ENCODE data around the gene EXOSC7. TPM values are rescaled to one million over a fixed set of nuclear protein-coding genes. Genes with fewer than 3 reads are reported as not detected.

EXOSC7 gene
- polyA plus RNA-seq, 3 donors = 16.8 to 23.9 (median 18.8) TPM

DNA sequence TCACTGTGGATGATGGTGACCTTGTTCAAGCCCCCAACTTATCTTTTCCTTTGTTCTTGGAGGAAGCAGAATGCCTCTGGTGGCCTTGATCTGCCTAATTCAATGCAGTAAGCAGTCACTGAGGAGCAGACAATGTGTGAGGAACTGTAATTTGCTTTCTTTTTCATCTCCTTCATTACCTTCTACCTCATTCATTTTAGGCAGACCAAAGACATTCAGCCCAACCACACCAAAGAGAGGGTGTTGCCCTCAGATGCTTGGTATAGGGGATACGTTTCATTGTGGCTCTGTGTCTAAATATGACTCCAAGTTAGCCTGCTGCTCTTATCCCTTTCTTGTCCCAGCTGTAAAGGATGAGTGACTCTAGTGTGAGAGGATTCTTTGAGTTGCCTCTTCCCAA is 15.3 kb downstream of the EXOSC7 start:
- no peak overlapping the region for H3K4me3 Mint-ChIP-seq
- no CpG with 5 or more reads among the region's 1 CpG for WGBS (ENCODE audit: insufficient coverage)

DNA sequence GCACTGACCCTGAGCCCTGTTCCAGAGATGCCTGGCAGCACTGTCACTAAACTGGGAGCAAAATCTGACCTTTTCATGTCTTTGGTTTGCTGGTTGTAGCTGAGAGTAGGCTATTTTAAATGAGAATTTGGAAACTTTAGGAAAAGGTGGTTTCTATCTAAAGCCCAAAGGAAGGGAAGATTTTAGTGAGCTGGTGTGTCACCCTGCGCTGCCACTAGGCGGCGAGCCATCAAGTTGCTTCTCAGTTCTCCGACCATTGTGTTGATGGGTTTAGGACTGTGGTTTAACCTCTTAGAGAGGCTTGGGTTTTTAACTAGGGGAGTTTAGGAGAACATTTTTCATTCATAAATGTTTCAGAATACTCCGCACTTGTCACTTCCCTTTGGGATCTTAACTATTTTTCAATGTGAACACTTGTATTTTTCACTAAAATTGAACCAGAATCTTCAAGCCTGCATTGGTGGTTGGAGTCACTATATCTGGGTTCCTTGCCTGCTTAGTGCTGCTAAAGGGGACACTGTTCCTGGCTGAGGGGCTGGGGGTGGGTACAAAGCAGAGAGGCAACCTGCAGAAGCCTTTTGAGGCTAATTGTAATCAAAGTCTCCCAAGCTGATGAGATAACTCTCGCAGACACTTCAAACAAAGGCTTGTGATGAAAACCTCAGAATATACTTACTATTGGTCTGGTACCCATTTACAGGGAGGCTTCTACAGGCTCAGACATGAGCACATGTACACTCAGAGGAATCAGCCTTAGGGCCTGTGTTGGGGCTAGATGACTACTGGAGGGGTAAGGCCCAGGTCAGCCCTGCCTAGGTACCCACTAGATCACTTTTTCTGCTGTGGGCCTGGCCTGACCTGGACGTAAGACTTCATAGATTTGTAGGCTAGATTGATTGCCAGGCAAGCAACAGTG is 16.8 kb downstream of the EXOSC7 start:
- peak in 2 of 3 donors; percentile 19 to 35 for DNase-seq
- H3K4me3 ChIP-seq (replicated peaks in 1 of 3; ENCODE audit: low read depth in 2 of 3, low read length in 3 of 3) = no peak overlapping the region
- no peak overlapping the region for H2AFZ ChIP-seq (ENCODE audit: insufficient read depth, low read depth, low read length, poor library complexity, severe bottlenecking)
- H4K20me1 ChIP-seq (ENCODE audit: insufficient read depth, low read length) = peaks cover 8% of the 10 kb centered on the region
- Mint-ChIP-seq H3K9me3 (no peaks in the 10 kb centered on the region), H3K36me3 (peaks cover 70 to 71% of the 10 kb centered on the region in 2 donors), H3K4me1 (peaks cover 6% of the 10 kb centered on the region), H3K4me3 (no peak overlapping the region), H3K27me3 (ENCODE audit: low read depth in 3 of 3) (no peaks in the 10 kb centered on the region), H3K27ac (no peak overlapping the region)
- no peaks in the 10 kb centered on the region for H3K9me3 ChIP-seq (replicated peaks in 1 of 2; ENCODE audit: control insufficient read depth in 1 of 2, insufficient read depth in 1 of 2, low read length in 2 of 2)
- H3K4me2 ChIP-seq (replicated peaks; ENCODE audit: extremely low read depth, low read length, poor library complexity, severe bottlenecking) = no peak overlapping the region
- H3K4me1 ChIP-seq (ENCODE audit: control insufficient read depth in 1 of 2, insufficient read depth in 2 of 2, low read length in 2 of 2) = no peaks in the 10 kb centered on the region
- H3K27me3 ChIP-seq (ENCODE audit: control insufficient read depth in 2 of 2, insufficient read depth in 2 of 2, low read length in 2 of 2) = no peaks in the 10 kb centered on the region
- 71% methylated on average over 1 of the region's 7 CpGs for WGBS (ENCODE audit: insufficient coverage)
- TF ChIP-seq, protein P1, sequence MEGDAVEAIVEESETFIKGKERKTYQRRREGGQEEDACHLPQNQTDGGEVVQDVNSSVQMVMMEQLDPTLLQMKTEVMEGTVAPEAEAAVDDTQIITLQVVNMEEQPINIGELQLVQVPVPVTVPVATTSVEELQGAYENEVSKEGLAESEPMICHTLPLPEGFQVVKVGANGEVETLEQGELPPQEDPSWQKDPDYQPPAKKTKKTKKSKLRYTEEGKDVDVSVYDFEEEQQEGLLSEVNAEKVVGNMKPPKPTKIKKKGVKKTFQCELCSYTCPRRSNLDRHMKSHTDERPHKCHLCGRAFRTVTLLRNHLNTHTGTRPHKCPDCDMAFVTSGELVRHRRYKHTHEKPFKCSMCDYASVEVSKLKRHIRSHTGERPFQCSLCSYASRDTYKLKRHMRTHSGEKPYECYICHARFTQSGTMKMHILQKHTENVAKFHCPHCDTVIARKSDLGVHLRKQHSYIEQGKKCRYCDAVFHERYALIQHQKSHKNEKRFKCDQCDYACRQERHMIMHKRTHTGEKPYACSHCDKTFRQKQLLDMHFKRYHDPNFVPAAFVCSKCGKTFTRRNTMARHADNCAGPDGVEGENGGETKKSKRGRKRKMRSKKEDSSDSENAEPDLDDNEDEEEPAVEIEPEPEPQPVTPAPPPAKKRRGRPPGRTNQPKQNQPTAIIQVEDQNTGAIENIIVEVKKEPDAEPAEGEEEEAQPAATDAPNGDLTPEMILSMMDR (IDR thresholded peaks at IDR 0.05) = peak; percentile 90
- H3K79me2 ChIP-seq (ENCODE audit: insufficient read depth, low read length) = peaks cover 3% of the 10 kb centered on the region
- no peak overlapping the region for H3K27ac ChIP-seq (ENCODE audit: low read depth in 1 of 2, low read length in 2 of 2)
- H3K9ac ChIP-seq (ENCODE audit: insufficient read depth, low read length, poor library complexity, severe bottlenecking) = no peak overlapping the region
- H3K36me3 ChIP-seq (replicated peaks in 1 of 2; ENCODE audit: control insufficient read depth in 1 of 2, insufficient read depth in 2 of 2, low read length in 2 of 2) = peaks cover 42 to 88% of the 10 kb centered on the region in 2 donors
- intact Hi-C loops (cut with micrococcal nuclease) = no loop called here

More for the DNA sequence above, 15.3 kb downstream of the EXOSC7 start:
- Histone ChIP-seq H2AFZ (ENCODE audit: insufficient read depth, low read depth, low read length, poor library complexity, severe bottlenecking) (no peak overlapping the region), H3K9me3 (replicated peaks in 1 of 2; ENCODE audit: control insufficient read depth in 1 of 2, insufficient read depth in 1 of 2, low read length in 2 of 2) (no peaks in the 10 kb centered on the region), H3K79me2 (ENCODE audit: insufficient read depth, low read length) (peaks cover 3% of the 10 kb centered on the region), H3K36me3 (replicated peaks in 1 of 2; ENCODE audit: control insufficient read depth in 1 of 2, insufficient read depth in 2 of 2, low read length in 2 of 2) (peaks cover 30 to 73% of the 10 kb centered on the region in 2 donors), H3K4me2 (replicated peaks; ENCODE audit: extremely low read depth, low read length, poor library complexity, severe bottlenecking) (no peak overlapping the region), H3K27me3 (ENCODE audit: control insufficient read depth in 2 of 2, insufficient read depth in 2 of 2, low read length in 2 of 2) (no peaks in the 10 kb centered on the region), H3K4me3 (replicated peaks in 1 of 3; ENCODE audit: low read depth in 2 of 3, low read length in 3 of 3) (no peak overlapping the region), H3K27ac (ENCODE audit: low read depth in 1 of 2, low read length in 2 of 2) (no peak overlapping the region), H3K4me1 (ENCODE audit: control insufficient read depth in 1 of 2, insufficient read depth in 2 of 2, low read length in 2 of 2) (no peaks in the 10 kb centered on the region), H4K20me1 (ENCODE audit: insufficient read depth, low read length) (peaks cover 8% of the 10 kb centered on the region), H3K9ac (ENCODE audit: insufficient read depth, low read length, poor library complexity, severe bottlenecking) (no peak overlapping the region)
- TF ChIP-seq, protein P1 (IDR thresholded peaks at IDR 0.05) = no peak
- Mint-ChIP-seq H3K9me3 (no peaks in the 10 kb centered on the region), H3K36me3 (peaks cover 56 to 60% of the 10 kb centered on the region in 2 donors), H3K4me1 (peaks cover 9% of the 10 kb centered on the region), H3K27ac (no peak overlapping the region), H3K27me3 (ENCODE audit: low read depth in 3 of 3) (no peaks in the 10 kb centered on the region)
- intact Hi-C loops (cut with micrococcal nuclease) = no loop called here
- no peak for DNase-seq

All from CD14-positive monocyte (primary cell).